ENCODE results near the gene STK39. TPM values are rescaled to one million over a fixed set of nuclear protein-coding genes. Genes with fewer than 3 reads are reported as not detected.

The STK39 gene
- total RNA-seq, 2 experiments from 2014 or later = 17.7 to 41.1 TPM

DNA sequence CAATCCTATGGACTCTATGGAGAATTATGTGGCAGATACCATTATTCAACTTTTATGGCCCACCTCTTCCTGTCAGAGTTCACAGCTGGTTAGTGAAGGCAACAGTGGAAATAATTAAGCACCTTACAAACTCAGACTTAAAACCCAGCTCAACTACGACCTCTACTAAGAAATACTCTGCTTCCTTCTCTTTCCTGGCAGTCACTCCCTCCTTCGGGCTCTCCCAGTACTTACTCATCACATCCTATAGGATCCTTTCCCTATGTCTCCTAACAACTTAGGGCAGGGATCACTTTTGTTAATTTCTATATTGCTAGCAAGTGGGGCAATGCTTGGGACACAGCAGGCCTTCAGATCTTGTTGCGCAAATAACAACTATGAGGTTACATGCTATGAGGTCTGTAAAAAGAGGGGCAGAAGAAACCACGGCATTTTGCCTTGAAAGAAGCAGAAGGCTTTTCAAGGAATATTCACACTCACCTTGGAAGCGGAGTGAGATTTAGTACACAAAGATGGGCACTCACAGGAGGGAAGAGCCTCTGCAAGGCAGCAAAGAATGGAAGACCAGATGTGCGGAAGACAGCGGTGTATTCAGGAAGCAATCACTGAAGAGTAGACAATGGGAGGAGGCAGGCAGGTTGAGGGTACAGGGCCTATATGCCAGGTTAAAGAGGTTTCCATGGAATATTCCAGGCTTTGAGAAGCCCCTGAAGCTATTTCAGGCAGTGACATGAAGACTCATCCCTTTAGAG lies 2.1 kb downstream of the STK39 start:
- Histone ChIP-seq H3K4me2 (ENCODE audit: low read length) (peak overlapping the region; percentile 96), H3K9me2 (ENCODE audit: insufficient read depth, low read length) (no peaks in the 10 kb centered on the region), H3K4me3 (ENCODE audit: low read depth, low read length, poor library complexity, severe bottlenecking) (peak overlapping the region; percentile 82), H3K9me3 (ENCODE audit: low read length) (no peaks in the 10 kb centered on the region), H4K20me1 (ENCODE audit: insufficient read depth, low read length) (peaks cover 20% of the 10 kb centered on the region), H2AFZ (ENCODE audit: low read length) (no peak overlapping the region), H3K27ac (ENCODE audit: low read depth, low read length, poor library complexity, severe bottlenecking) (peak overlapping the region; percentile 24), H3K79me2 (ENCODE audit: insufficient read depth, low read depth, low read length) (peaks cover 38% of the 10 kb centered on the region), H3K36me3 (ENCODE audit: insufficient read depth, low read length) (no peaks in the 10 kb centered on the region), H3K4me1 (ENCODE audit: insufficient read depth, low read length, poor library complexity, severe bottlenecking) (peaks cover 34% of the 10 kb centered on the region)
- no TSS peak for BruUV-seq (replicated peaks)
- intact Hi-C loops (cut with micrococcal nuclease; ENCODE audit: unreplicated experiment) = loop anchor here (5.0 to 10.0 kb wide), 5 partner anchors 108 to 1450 kb away; partner anchors contain the start of genes CFAP210, PHOSPHO2, PPIG and SPC25
- POLR2A ChIA-PET = interaction anchor here (0.7 kb wide), 1 partner anchor 352 kb away, joined by 3 read pairs; no protein-coding TSS in a partner anchor
- DNase-seq (ENCODE audit: low spot score) = no peak
- TF ChIP-seq EZH2phosphoT487 (IDR thresholded peaks at IDR 0.05; ENCODE audit: borderline replicate concordance, low read depth, low read length) = no peak
- TF ChIP-seq, protein P1, sequence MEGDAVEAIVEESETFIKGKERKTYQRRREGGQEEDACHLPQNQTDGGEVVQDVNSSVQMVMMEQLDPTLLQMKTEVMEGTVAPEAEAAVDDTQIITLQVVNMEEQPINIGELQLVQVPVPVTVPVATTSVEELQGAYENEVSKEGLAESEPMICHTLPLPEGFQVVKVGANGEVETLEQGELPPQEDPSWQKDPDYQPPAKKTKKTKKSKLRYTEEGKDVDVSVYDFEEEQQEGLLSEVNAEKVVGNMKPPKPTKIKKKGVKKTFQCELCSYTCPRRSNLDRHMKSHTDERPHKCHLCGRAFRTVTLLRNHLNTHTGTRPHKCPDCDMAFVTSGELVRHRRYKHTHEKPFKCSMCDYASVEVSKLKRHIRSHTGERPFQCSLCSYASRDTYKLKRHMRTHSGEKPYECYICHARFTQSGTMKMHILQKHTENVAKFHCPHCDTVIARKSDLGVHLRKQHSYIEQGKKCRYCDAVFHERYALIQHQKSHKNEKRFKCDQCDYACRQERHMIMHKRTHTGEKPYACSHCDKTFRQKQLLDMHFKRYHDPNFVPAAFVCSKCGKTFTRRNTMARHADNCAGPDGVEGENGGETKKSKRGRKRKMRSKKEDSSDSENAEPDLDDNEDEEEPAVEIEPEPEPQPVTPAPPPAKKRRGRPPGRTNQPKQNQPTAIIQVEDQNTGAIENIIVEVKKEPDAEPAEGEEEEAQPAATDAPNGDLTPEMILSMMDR (conservative IDR thresholded peaks at IDR 0.05; ENCODE audit: low read length) = no peak
- CTCF ChIA-PET (ENCODE audit: unreplicated experiment) = no interaction called here

- ChIA-PET POLR2A (no interaction called here), CTCF (ENCODE audit: unreplicated experiment) (no interaction called here)
- peaks cover 38% of the 10 kb centered on the region for H3K79me2 ChIP-seq (ENCODE audit: insufficient read depth, low read depth, low read length)
- H3K27ac ChIP-seq (ENCODE audit: low read depth, low read length, poor library complexity, severe bottlenecking) = peak overlapping the region; percentile 24
- H3K9me3 ChIP-seq (ENCODE audit: low read length) = no peaks in the 10 kb centered on the region
- H3K4me1 ChIP-seq (ENCODE audit: insufficient read depth, low read length, poor library complexity, severe bottlenecking) = peaks cover 34% of the 10 kb centered on the region
- intact Hi-C loops (cut with micrococcal nuclease; ENCODE audit: unreplicated experiment) = loop anchor here (10.0 kb wide), 4 partner anchors 200 to 1450 kb away; partner anchors contain the start of genes CFAP210, PHOSPHO2, PPIG and SPC25
- H3K4me2 ChIP-seq (ENCODE audit: low read length) = peak overlapping the region; percentile 96
- H2AFZ ChIP-seq (ENCODE audit: low read length) = no peak overlapping the region
- BruUV-seq (replicated peaks) = TSS peak; percentile 45
- H3K36me3 ChIP-seq (ENCODE audit: insufficient read depth, low read length) = no peaks in the 10 kb centered on the region
- TF ChIP-seq EZH2phosphoT487 (IDR thresholded peaks at IDR 0.05; ENCODE audit: borderline replicate concordance, low read depth, low read length) = no peak
- TF ChIP-seq, protein P1 (conservative IDR thresholded peaks at IDR 0.05; ENCODE audit: low read length) = no peak
- peak overlapping the region; percentile 82 for H3K4me3 ChIP-seq (ENCODE audit: low read depth, low read length, poor library complexity, severe bottlenecking)
- H4K20me1 ChIP-seq (ENCODE audit: insufficient read depth, low read length) = peaks cover 20% of the 10 kb centered on the region
- DNase-seq (ENCODE audit: low spot score) = peak; percentile 61
- no peaks in the 10 kb centered on the region for H3K9me2 ChIP-seq (ENCODE audit: insufficient read depth, low read length)
These were observed 3.1 kb downstream of the STK39 start for GRCh38 chr2:168244318-168244717.

DNA sequence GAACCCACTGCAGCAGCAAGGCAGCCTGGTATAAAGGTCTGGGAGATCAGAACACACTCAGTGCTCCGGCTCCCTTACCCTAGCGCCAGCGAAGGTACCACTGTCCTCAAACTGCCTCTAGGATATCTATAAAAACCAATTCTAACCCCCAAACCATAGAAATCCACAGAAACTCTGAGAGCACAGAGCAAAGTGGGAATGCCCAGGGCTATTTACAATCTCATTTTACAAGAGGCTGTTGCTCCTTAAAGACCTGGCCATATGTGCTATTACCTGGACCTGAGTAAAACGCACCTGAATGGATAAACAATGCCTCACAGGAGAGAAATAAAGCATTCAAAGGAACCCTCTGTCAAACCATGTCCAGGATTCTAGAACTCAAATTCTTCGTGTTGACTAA lies 4.3 kb downstream of the STK39 start:
- no peak overlapping the region for H3K4me3 ChIP-seq (ENCODE audit: low read depth, low read length, poor library complexity, severe bottlenecking)
- H2AFZ ChIP-seq (ENCODE audit: low read length) = no peak overlapping the region
- peaks cover 3% of the 10 kb centered on the region; the same call in 1 of the 2 replicates for H3K36me3 ChIP-seq (ENCODE audit: insufficient read depth, low read length)
- TF ChIP-seq, protein P1 (conservative IDR thresholded peaks at IDR 0.05; ENCODE audit: low read length) = no peak
- no peak for TF ChIP-seq EZH2phosphoT487 (IDR thresholded peaks at IDR 0.05; ENCODE audit: borderline replicate concordance, low read depth, low read length)
- peak overlapping the region; percentile 96; the same call in 1 of the 2 replicates for H3K4me2 ChIP-seq (ENCODE audit: low read length)
- 0 out of 2 replicates have a peak, but pooled peaks cover 5% of the 10 kb centered on the region for H3K9me3 ChIP-seq (ENCODE audit: low read length)
- H3K27ac ChIP-seq (ENCODE audit: low read depth, low read length, poor library complexity, severe bottlenecking) = no peak overlapping the region
- H3K4me1 ChIP-seq (ENCODE audit: insufficient read depth, low read length, poor library complexity, severe bottlenecking) = peaks cover 27% of the 10 kb centered on the region
- no peaks in the 10 kb centered on the region for H3K9me2 ChIP-seq (ENCODE audit: insufficient read depth, low read length)
- ChIA-PET CTCF (ENCODE audit: unreplicated experiment) (no interaction called here), POLR2A (no interaction called here)
- peaks cover 20% of the 10 kb centered on the region for H4K20me1 ChIP-seq (ENCODE audit: insufficient read depth, low read length)
- peaks cover 38% of the 10 kb centered on the region for H3K79me2 ChIP-seq (ENCODE audit: insufficient read depth, low read depth, low read length)
- intact Hi-C loops (cut with micrococcal nuclease; ENCODE audit: unreplicated experiment) = loop anchor here (10.0 kb wide), 4 partner anchors 198 to 1452 kb away; partner anchors contain the start of genes CFAP210, PHOSPHO2, PPIG and SPC25
- DNase-seq (ENCODE audit: low spot score) = no peak
- BruUV-seq (replicated peaks) = no TSS peak
